ENCODE data around the gene RNASEH2A. TPM values are rescaled to one million over a fixed set of nuclear protein-coding genes. Genes with fewer than 3 reads are reported as not detected.

The RNASEH2A gene
- total and polyA plus RNA-seq, 10 donors = 4.4 to 15.9 (median 11.7) TPM

GRCh38 chr19:12763100-12763499 lies 43.3 kb upstream of the RNASEH2A start:
- Histone ChIP-seq H3K27me3 (replicated peaks in 1 of 7) (peaks cover 0 to 1% (median 0%) of the 10 kb centered on the region in 7 donors), H3K36me3 (peaks cover 0 to 45% (median 13%) of the 10 kb centered on the region in 6 donors), H3K9me3 (peaks cover 0 to 4% (median 0%) of the 10 kb centered on the region in 8 donors), H3K27ac (no peak overlapping the region), H3K4me1 (peaks cover 0 to 19% (median 9%) of the 10 kb centered on the region in 6 donors), H3K4me3 (no peak overlapping the region)
- no peak for DNase-seq
- 84 to 97% (median 93%) methylated on average over 8 to 11 of the region's 11 CpGs for WGBS, 5 donors
- TF ChIP-seq POLR2AphosphoS5 (IDR thresholded peaks at IDR 0.05) (no peak), POLR2A (IDR thresholded peaks at IDR 0.05) (no peak), CTCF (IDR thresholded peaks at IDR 0.05 in 8 of 11, conservative IDR thresholded peaks at IDR 0.05 in 3 of 11) (no peak)
- intact Hi-C loops (cut with DNase I; ENCODE audit: low total_unique reads) = loop anchor here (5.0 kb wide), 2 partner anchors 34 to 84 kb away; no protein-coding TSS in a partner anchor

DNA sequence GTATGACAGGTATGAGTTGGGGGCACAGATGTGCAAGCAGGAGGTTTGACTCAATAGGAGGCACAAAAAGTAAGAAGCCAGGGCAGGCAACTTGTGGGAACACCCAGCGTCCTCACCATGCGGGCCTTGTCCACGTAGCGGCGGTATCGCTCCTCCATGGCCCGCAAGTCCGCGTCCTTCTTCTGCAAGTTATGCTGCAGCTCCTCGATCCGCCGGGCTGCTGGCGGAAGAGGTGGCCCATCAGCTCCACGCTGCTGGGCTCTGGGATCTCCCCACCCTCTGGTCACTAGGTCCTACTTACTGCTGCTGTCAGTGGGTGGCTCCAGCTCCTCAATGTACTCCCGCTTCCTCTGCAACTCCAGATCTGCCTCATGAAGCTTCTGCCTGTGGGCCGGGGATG lies 41.7 kb upstream of the RNASEH2A start:
- DNase-seq = no peak
- WGBS, 5 donors = 88 to 98% (median 96%) methylated on average over 15 to 16 of the region's 16 CpGs
- TF ChIP-seq POLR2AphosphoS5 (IDR thresholded peaks at IDR 0.05) (no peak), POLR2A (IDR thresholded peaks at IDR 0.05) (no peak), CTCF (IDR thresholded peaks at IDR 0.05 in 8 of 11, conservative IDR thresholded peaks at IDR 0.05 in 3 of 11) (no peak)

GRCh38 chr19:12766051-12766521 lies 40.3 kb upstream of the RNASEH2A start:
- Histone ChIP-seq H3K36me3 (peaks cover 0 to 56% (median 13%) of the 10 kb centered on the region in 6 donors), H3K4me3 (peak overlapping the region in 5 of 8 donors; percentile 7 to 69 (median 28)), H3K27ac (peak overlapping the region in 4 of 8 donors; percentile 32 to 57 (median 48)), H3K4me1 (peaks cover 0 to 10% (median 3%) of the 10 kb centered on the region in 6 donors), H3K27me3 (replicated peaks in 1 of 7) (no peaks in the 10 kb centered on the region), H3K9me3 (peaks cover 0 to 4% (median 0%) of the 10 kb centered on the region in 8 donors)
- intact Hi-C loops (cut with DNase I; ENCODE audit: low total_unique reads) = no loop called here
- TF ChIP-seq POLR2A (IDR thresholded peaks at IDR 0.05) = peak in 1 of 3 donors; percentile 3
- TF ChIP-seq CTCF (IDR thresholded peaks at IDR 0.05 in 8 of 11, conservative IDR thresholded peaks at IDR 0.05 in 3 of 11) = peak in 10 of 11 experiments; percentile 59 to 96 (median 84)
- peak; percentile 56 to 78 (median 75) for TF ChIP-seq POLR2AphosphoS5 (IDR thresholded peaks at IDR 0.05)
- DNase-seq = peak; percentile 93
- WGBS, 5 donors = 5 to 84% (median 47%) methylated on average over 26 to 30 of the region's 30 CpGs

More for the DNA sequence above, 41.7 kb upstream of the RNASEH2A start:
- Histone ChIP-seq H3K36me3 (peaks cover 0 to 50% (median 13%) of the 10 kb centered on the region in 6 donors), H3K27ac (no peak overlapping the region), H3K27me3 (replicated peaks in 1 of 7) (no peaks in the 10 kb centered on the region), H3K4me3 (no peak overlapping the region), H3K4me1 (peaks cover 0 to 17% (median 8%) of the 10 kb centered on the region in 6 donors), H3K9me3 (peaks cover 0 to 4% (median 0%) of the 10 kb centered on the region in 8 donors)
- intact Hi-C loops (cut with DNase I; ENCODE audit: low total_unique reads) = loop anchor here (5.0 kb wide), 2 partner anchors 33 to 83 kb away; no protein-coding TSS in a partner anchor

GRCh38 chr19:12767150-12767549 lies 39.2 kb upstream of the RNASEH2A start:
- intact Hi-C loops (cut with DNase I; ENCODE audit: low total_unique reads) = no loop called here
- H3K27me3 ChIP-seq (replicated peaks in 1 of 7) = no peaks in the 10 kb centered on the region
- H3K9me3 ChIP-seq = peaks cover 0 to 4% (median 0%) of the 10 kb centered on the region in 8 donors
- H3K27ac ChIP-seq = no peak overlapping the region
- peaks cover 0 to 56% (median 13%) of the 10 kb centered on the region in 6 donors for H3K36me3 ChIP-seq
- no peak for DNase-seq
- TF ChIP-seq POLR2A (IDR thresholded peaks at IDR 0.05) = no peak
- TF ChIP-seq CTCF (IDR thresholded peaks at IDR 0.05 in 8 of 11, conservative IDR thresholded peaks at IDR 0.05 in 3 of 11) = no peak
- no peak overlapping the region for H3K4me3 ChIP-seq
- H3K4me1 ChIP-seq = peaks cover 0 to 10% (median 3%) of the 10 kb centered on the region in 6 donors
- WGBS, 5 donors = 92 to 99% (median 95%) methylated on average over 10 to 11 of the region's 11 CpGs
